PC-9 (cell line): ENCODE results near the gene ADGRV1. TPM values are rescaled to one million over a fixed set of nuclear protein-coding genes. Genes with fewer than 3 reads are reported as not detected.

Experiments
- BruUV-seq: library from RNA; stranded (reverse); fragments of 400-500 nt; replicated peaks from 2 replicates; lab custom pipeline; 2021; lab: Mats Ljungman, UMichigan
- CTCF ChIA-PET: fragments of 300-600 bp; sonication (Branson Sonifier 250); formaldehyde crosslinking; loops from one replicate; lab custom pipeline; 2022; ENCODE audit warnings: antibody characterized with exemption; lab: Charles Lee
- POLR2A ChIA-PET: fragments of 300-600 bp; sonication (Branson Sonifier 250); formaldehyde crosslinking; loops from one replicate; lab custom pipeline; 2022; ENCODE audit warnings: antibody characterized with exemption; ENCODE audit not compliant: unreplicated experiment; lab: Charles Lee
- DNase-seq, 2 experiments: peaks; one replicate each; pipeline versions ENCODE4 v3.0.0 to v3.0.0-alpha.2; 2015 to 2022; ENCODE audit warnings: mixed read lengths in 1 of 2
- H2AFZ ChIP-seq: fragments of 200-600 bp; sonication (generic); 2 replicates; pipeline ENCODE4 v1.8.1; 2017; ENCODE audit warnings: antibody characterized with exemption
- H3F3A ChIP-seq: fragments of 200-600 bp; sonication (generic); 2 replicates; pipeline ENCODE4 v1.8.1; 2017; ENCODE audit warnings: antibody characterized with exemption, mild to moderate bottlenecking, low read depth; ENCODE audit not compliant: insufficient read depth
- H3K27ac ChIP-seq: fragments of 200-600 bp; sonication (generic); 2 replicates; pipeline ENCODE4 v1.6.1; 2016; ENCODE audit warnings: mixed run types
- H3K27me3 ChIP-seq: fragments of 200-600 bp; sonication (generic); 2 replicates; pipeline ENCODE4 v1.6.1; 2016; ENCODE audit warnings: low read depth, mixed run types; ENCODE audit not compliant: insufficient read depth
- H3K36me3 ChIP-seq: fragments of 200-600 bp; sonication (generic); 2 replicates; pipeline ENCODE4 v1.6.1; 2016; ENCODE audit warnings: low read depth, mixed run types
- H3K4me1 ChIP-seq: fragments of 200-600 bp; sonication (generic); replicated peaks from 2 replicates; pipeline ENCODE4 v1.6.1; 2016; ENCODE audit warnings: mixed run types; ENCODE audit not compliant: insufficient read depth
- H3K4me2 ChIP-seq: fragments of 200-600 bp; sonication (generic); 2 replicates; pipeline ENCODE4 v1.6.1; 2017; ENCODE audit warnings: mixed run types
- H3K4me3 ChIP-seq: fragments of 200-600 bp; sonication (generic); 2 replicates; pipeline ENCODE4 v1.6.1; 2016; ENCODE audit warnings: mixed run types
- H3K79me2 ChIP-seq: fragments of 200-600 bp; sonication (generic); 2 replicates; pipeline ENCODE4 v1.6.1; 2017; ENCODE audit warnings: low read depth, mixed run types
- H3K9me2 ChIP-seq: fragments of 200-600 bp; sonication (generic); 2 replicates; pipeline ENCODE4 v1.8.1; 2017; ENCODE audit warnings: mild to moderate bottlenecking; ENCODE audit not compliant: insufficient read depth
- H3K9me3 ChIP-seq: fragments of 200-600 bp; sonication (generic); 2 replicates; pipeline ENCODE4 v1.8.1; 2016; ENCODE audit warnings: low read depth; ENCODE audit not compliant: insufficient read depth
- H4K20me1 ChIP-seq: fragments of 200-600 bp; sonication (generic); 2 replicates; pipeline ENCODE4 v1.8.1; 2017; ENCODE audit not compliant: insufficient read depth
- CTCF ChIP-seq: fragments of 200-600 bp; sonication (generic); conservative IDR thresholded peaks from 2 replicates; pipeline ENCODE4 v1.6.1; 2017; ENCODE audit warnings: mixed run types, antibody characterized with exemption, mild to moderate bottlenecking, moderate library complexity
- EZH2 ChIP-seq: fragments of 200-600 bp; sonication (generic); IDR thresholded peaks from 2 replicates; pipeline ENCODE4 v1.8.0; 2017; ENCODE audit warnings: antibody characterized with exemption, low read depth
- intact Hi-C: fragments of 100-400 bp; cut with micrococcal nuclease; formaldehyde crosslinking; loops from one replicate; pipeline ENCODE4 v1.10.0; 2022; ENCODE audit not compliant: unreplicated experiment
- total RNA-seq: library from RNA; stranded (reverse); gene quantifications from 2 replicates; pipeline ENCODE4 v1.2.3, GENCODE V29; 2021

The ADGRV1 gene
- total RNA-seq, 1 experiment from 2014 or later = 1.0 TPM

- no peak for DNase-seq
- H3K4me3 ChIP-seq = no peak overlapping the region
These were observed 11.5 kb upstream of the ADGRV1 start for GRCh38 chr5:90547072-90547536.

GRCh38 chr5:90548069-90548593 is 10.5 kb upstream of the ADGRV1 start:
- Histone ChIP-seq H3K9me2 (no peaks in the 10 kb centered on the region), H3K9me3 (no peaks in the 10 kb centered on the region), H3K36me3 (no peaks in the 10 kb centered on the region), H3F3A (peaks cover 12% of the 10 kb centered on the region), H3K4me1 (peaks cover 23% of the 10 kb centered on the region), H3K79me2 (no peaks in the 10 kb centered on the region), H3K27me3 (peaks cover 66% of the 10 kb centered on the region), H2AFZ (no peak overlapping the region), H4K20me1 (no peaks in the 10 kb centered on the region), H3K4me2 (peak overlapping the region; percentile 54), H3K27ac (no peak overlapping the region), H3K4me3 (no peak overlapping the region)
- BruUV-seq = no TSS peak
- ChIA-PET CTCF (interaction anchor here (0.6 kb wide), 1 partner anchor 74 kb away, joined by 4 read pairs; the partner anchor contains the start of genes MBLAC2 and POLR3G), POLR2A (no interaction called here)
- TF ChIP-seq EZH2 (no peak), CTCF (no peak)
- intact Hi-C loops = no loop called here
- peak; percentile 52 to 93 for DNase-seq

More at GRCh38 chr5:90547072-90547536, 11.5 kb upstream of the ADGRV1 start:
- TF ChIP-seq CTCF (no peak), EZH2 (no peak)
- intact Hi-C loops = no loop called here
- Histone ChIP-seq H3F3A (peaks cover 12% of the 10 kb centered on the region), H3K27ac (no peak overlapping the region), H3K4me1 (peaks cover 23% of the 10 kb centered on the region), H4K20me1 (no peaks in the 10 kb centered on the region), H3K36me3 (no peaks in the 10 kb centered on the region), H2AFZ (no peak overlapping the region), H3K9me3 (no peaks in the 10 kb centered on the region), H3K27me3 (peaks cover 64% of the 10 kb centered on the region), H3K9me2 (no peaks in the 10 kb centered on the region), H3K4me2 (0 out of 2 replicates have a peak overlapping the region, but pooled peaks have one; percentile 54), H3K79me2 (no peaks in the 10 kb centered on the region)
- POLR2A ChIA-PET = no interaction called here
- no TSS peak for BruUV-seq
- CTCF ChIA-PET = no interaction called here

GRCh38 chr5:90549223-90549622 is 9.4 kb upstream of the ADGRV1 start:
- H3K36me3 ChIP-seq = no peaks in the 10 kb centered on the region
- intact Hi-C loops = no loop called here

More at GRCh38 chr5:90549223-90549622, 9.4 kb upstream of the ADGRV1 start:
- no TSS peak for BruUV-seq
- ChIA-PET CTCF (no interaction called here), POLR2A (interaction anchor here (0.8 kb wide), 1 partner anchor 75 kb away, joined by 6 read pairs; the partner anchor contains the start of genes MBLAC2 and POLR3G)
- Histone ChIP-seq H3K79me2 (no peaks in the 10 kb centered on the region), H3K27me3 (peaks cover 68% of the 10 kb centered on the region), H3K9me3 (no peaks in the 10 kb centered on the region), H3F3A (peaks cover 12% of the 10 kb centered on the region), H2AFZ (no peak overlapping the region), H3K4me3 (no peak overlapping the region), H3K4me2 (no peak overlapping the region), H4K20me1 (no peaks in the 10 kb centered on the region), H3K9me2 (no peaks in the 10 kb centered on the region), H3K4me1 (peaks cover 23% of the 10 kb centered on the region), H3K27ac (no peak overlapping the region)
- DNase-seq = no peak
- TF ChIP-seq CTCF (no peak), EZH2 (no peak)
